Activated CD4-positive, alpha-beta T cell treated with anti-CD3 and anti-CD28 coated beads for 4 hours (primary cell): Measurements from ENCODE around the gene BYSL.
"Not testable (repeated sequence)": the region's sequence is repeated elsewhere in the genome, so short reads cannot be mapped to it uniquely, and the experiment has no call there.

Experiments
- DNase-seq, 2 donors: peaks; one replicate each; pipeline ENCODE4 v3.0.0-alpha.2; 2020

BYSL gene

GRCh38 chr6:41917528-41917927 lies 3.8 kb upstream of the BYSL start:
- no peak for DNase-seq

DNA sequence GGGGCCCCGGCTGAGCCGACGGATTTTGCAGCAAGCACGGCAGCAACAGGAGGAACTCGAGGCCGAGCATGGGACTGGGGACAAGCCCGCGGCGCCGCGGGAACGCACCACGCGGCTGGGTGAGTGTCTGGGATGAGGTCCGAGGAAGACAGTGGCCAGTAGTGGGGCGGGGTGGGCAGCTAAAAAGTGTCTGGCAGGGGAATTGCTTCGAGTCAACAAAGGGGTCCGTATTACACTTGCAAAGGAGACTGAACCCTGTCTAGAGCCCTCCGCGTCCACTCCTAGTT lies 356 bp downstream of the BYSL start:
- no peak for DNase-seq

DNA sequence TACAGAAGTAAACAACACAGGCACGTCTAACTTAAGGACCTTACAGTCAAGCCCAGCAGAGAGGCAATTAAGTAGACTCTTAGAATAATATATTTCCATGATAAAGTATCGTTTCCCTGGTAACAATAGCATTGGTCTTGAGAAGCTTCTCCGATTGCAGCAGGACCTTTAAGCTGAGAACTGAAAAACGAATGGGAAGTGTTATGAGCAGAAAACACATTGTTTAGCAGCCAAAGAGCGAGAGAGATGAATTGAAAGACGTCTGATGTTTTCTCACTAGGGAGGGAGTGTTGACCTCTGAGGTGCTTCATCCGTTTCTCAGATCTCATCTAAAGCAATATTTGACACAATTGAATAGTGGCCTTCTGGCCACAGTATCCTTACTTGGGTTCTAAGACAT lies 855 bp downstream of the BYSL start:
- DNase-seq, result no peak

DNA sequence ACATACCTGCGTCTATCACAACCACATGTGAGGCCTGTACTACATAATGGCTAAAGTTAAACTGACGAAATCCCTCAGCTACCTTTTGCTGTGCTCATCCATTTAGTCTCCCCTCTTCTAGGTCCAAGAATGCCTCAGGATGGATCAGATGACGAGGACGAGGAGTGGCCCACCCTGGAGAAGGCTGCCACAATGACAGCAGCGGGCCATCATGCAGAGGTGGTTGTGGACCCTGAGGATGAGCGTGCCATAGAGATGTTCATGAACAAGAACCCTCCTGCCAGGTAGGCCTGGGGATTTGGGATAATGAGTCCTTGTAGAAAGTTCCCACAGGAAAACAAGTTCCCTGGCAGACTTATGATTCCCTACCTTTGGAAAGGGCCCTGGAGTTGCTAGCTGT lies 6.0 kb downstream of the BYSL start:
- no peak for DNase-seq

DNA sequence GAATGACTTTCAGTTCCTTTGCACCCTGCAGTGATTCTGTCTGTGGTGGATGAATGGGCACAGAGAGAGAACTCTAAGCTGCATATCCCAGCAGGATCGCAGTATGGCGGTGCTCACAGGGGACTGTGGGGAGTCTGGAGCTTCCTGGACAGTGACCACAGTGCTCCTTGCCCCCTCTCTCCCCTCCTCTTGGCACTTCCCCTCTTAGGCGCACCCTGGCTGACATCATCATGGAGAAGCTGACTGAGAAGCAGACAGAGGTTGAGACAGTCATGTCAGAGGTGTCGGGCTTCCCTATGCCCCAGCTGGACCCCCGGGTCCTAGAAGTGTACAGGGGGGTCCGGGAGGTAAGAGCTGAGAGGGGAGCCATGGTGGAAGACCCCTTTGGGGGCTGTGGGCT lies 8.6 kb downstream of the BYSL start:
- DNase-seq, result no peak

DNA sequence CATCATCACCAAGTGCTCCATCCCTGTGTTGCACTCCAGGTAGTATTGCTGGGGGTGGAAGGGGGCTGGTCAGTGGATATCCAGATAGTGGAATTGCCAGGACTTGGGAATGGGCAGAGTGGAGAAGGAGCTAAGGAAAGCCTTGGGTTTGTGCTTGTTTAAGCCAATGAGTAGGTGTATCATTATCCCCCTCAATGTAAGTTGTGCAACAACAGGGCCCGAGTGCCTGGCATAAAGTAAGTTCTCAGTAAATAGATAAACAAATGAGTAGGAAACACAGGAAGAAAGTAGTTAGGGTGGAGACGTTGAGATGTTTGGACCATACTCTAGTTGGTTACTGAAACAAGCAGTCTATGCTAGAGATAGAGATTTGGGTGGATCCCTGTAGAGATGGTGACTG lies 10.5 kb downstream of the BYSL start:
- no peak for DNase-seq

DNA sequence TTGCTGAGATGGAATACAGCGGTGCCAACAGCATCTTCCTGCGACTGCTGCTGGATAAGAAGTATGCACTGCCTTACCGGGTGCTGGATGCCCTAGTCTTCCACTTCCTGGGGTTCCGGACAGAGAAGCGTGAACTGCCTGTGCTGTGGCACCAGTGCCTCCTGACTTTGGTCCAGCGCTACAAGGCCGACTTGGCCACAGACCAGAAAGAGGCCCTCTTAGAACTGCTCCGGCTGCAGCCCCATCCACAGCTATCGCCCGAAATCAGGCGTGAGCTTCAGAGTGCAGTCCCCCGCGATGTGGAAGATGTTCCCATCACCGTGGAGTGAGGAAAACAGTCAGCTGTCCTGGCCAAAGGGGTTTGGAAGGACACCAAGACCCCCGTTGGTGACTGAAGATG lies 11.1 kb downstream of the BYSL start:
- DNase-seq, result no peak

- no peak for DNase-seq
Measured at GRCh38 chr6:41934278-41935192, 13.2 kb downstream of the BYSL start.

GRCh38 chr6:41935193-41935574 lies 13.9 kb downstream of the BYSL start:
- DNase-seq, result no peak

DNA sequence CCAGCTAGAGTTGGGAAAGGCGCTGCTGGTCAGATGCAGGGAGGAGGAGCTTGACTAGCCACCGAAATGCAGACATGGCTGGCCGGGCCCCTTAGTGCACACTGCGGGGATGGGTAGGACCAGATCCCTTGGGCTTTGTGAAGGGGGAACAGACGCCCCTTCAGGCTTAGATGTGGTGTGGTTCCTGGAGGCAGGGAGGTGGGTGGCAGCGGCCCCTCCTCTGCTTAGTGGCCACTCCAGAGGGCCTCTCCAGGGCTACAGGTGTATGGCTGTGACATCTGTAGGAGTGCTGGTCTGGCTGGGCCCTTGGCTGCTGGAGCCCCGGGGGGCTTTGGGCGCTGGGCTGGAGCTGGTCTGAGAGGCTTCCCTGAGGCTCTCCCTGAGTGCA lies 14.4 kb downstream of the BYSL start:
- DNase-seq, result no peak

- DNase-seq, result peak; percentile 61 to 64
Measured at GRCh38 chr6:41936073-41936837, 15.0 kb downstream of the BYSL start.

DNA sequence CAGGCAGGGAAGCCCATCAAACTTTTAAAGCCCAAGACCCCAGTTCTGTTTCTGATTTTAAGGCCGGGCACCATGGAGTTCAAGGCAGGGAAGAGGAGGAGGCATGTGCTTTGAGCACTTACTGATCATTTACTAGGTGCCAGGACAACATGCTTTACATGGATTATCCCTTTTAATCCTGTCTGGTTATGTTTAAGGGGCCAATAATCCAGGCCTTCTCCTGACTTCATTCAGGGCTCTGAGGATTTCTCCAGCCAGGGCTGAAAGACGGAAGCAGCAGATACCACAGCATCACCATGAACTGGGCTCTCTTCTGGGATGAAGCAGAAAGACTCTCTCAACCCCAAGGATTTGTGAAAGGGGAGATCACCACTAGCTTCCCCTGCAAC lies 16.2 kb downstream of the BYSL start:
- DNase-seq, result no peak

DNA sequence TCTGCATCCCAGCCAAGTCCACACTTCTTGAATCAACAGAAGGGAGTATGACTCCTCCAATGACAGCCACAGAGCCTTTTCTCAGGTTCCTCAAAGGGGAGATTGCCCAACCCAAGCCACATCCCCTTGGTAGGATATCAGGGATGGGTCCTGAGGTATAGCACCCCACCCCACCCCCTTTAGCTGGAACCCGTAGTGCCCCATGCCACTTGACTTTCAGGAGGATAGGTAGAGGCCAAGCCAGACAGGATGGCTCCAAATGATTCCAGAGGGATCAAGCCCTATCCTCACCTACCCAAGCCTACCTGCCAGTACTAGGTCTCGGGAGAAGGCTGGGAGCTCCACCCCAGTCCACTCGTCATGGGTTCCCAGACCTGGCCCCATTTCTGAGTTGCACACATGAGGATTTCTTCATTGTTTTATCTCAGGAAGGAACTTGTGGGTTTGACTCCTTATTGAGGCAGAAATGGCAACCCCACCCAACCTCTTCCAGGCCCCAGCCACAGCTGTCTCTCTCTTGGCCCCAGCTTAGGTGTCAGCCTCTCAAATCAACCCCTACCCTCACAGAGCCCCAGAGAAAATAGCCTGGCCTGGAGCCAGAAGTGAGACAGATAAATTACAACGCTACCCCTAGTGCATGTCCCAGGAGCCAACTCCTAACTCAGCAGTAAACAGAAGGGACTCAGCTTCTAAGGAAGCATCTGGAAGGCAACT lies 16.7 kb downstream of the BYSL start:
- DNase-seq, result peak; percentile 35 to 41

- no peak for DNase-seq
Measured at GRCh38 chr6:41938590-41939175, 17.4 kb downstream of the BYSL start.

DNA sequence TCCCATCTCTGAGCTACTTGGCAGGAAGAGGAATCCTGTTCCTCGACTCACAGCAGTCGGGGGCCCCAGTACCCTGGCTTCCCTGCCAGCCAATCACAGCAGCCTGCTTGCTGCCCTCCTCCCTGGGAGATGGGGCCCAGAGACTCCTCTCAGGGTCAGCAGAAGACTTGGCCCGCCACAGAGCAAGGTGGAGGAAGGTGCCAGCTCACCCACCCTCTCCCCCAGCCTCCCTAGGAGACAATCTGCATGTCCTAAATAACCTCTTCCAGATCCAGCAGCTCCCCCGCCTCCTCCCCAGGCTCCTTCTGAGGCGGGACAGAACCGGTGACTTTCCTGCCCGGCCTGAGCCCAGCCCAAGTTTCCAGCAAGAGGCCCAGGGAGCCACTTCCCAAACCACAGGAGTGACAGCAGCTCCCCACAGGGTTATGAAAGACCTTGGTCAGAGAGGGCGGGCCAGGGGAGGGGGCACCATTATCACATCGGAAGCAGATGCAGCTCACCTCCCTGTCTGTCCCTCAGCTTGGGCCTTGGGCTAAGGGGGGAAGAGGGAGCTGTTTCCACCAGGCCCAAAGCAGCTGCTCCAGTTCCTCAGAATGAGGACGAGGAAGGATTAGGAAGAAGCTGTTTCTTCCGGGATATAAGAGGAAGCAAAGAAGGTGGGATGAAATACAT lies 18.0 kb downstream of the BYSL start:
- DNase-seq, result peak in 1 of 2 donors; percentile 28

GRCh38 chr6:41939848-41940758 lies 18.8 kb downstream of the BYSL start:
- peak in 1 of 2 donors; percentile 7 for DNase-seq

- peak; percentile 41 to 49 for DNase-seq
Measured at GRCh38 chr6:41940759-41941279, 19.5 kb downstream of the BYSL start.

GRCh38 chr6:41941280-41942066 lies 20.2 kb downstream of the BYSL start, which contains the start of gene CCND3:
Gene CCND3, minus strand, starts transcription at chr6:41941808. Its CDS starts 159 bp downstream, at chr6:41941649.
- DNase-seq, result peak; percentile 80 to 82

DNA sequence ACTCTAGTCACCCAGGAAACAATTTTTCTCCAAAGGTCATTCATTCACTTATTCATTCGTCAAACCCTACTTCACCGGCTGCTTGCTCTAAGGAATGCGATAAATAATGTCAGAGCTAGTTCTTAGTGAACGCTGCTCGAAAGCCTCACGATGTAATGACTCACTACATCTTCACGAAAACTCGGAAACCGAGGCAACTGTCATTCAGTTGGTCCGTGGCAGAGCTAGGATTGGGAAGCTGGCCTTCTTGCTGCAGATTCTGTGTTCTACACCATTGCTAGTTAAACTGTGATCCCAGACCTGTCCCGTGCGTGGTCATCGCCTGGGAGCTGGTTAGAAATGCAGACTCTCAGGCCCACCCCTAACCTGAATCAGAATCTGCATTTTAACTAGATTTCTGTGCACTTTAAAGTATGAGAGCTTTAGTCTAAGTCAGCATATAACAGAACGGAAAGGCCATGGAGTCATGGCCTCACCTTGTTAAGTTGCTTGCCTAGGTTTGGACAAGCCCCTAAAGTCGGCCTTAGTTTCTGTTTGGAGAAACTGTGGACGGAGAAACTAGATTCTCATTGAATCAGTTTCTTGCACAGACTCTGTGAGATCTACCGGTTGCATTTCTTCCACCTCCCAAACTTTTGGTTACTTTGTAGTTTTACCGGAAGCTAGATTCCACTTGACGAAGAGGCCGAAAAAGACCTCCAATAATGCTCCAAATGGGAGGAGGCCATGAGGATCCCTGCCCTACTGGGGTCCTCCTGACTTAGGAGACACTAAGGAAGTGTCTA lies 21.0 kb downstream of the BYSL start:
- DNase-seq, result peak in 1 of 2 donors; percentile 42

- not testable (repeated sequence) for DNase-seq
Measured at GRCh38 chr6:41942882-41943281, 21.6 kb downstream of the BYSL start.
